Fibroblast of pulmonary artery (primary cell): ENCODE results near the gene CHM.

Source experiments
- DNase-seq: peaks from one replicate; pipeline ENCODE4 v3.0.0-alpha.2; 2010; ENCODE audit warnings: low read depth
- H3K4me3 ChIP-seq: replicated peaks from 2 replicates; pipeline ENCODE4 v1.5.1; 2011; ENCODE audit warnings: low read depth, mild to moderate bottlenecking, control low read depth, low read length, moderate library complexity
- TF ChIP-seq, protein P1 (sequence below): IDR thresholded peaks from 2 replicates; pipeline ENCODE4 v1.5.1; 2011; ENCODE audit warnings: mild to moderate bottlenecking, control low read depth, low read length, inconsistent platforms; ENCODE audit errors: missing control alignments

CHM gene

DNA sequence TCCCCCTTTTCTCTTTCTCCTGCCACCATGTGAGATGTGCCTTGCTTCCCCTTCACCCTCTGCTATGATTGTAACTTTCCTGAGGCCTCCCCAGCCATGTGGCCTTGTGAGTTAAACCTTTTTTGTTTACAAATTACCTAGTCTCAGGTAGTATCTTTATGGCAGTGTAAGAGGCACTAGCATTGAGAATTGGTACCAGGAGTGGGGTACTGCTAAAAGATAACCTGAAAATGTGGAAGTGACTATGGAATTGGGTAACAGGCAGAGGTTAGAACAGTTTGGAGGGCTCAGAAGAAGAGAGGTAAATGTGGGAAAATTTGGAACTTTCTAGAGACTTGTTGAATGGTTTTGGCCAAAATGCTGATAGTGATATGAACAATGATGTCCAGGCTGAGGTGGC, 182.0 kb downstream of the CHM start:
- TF ChIP-seq, protein P1, sequence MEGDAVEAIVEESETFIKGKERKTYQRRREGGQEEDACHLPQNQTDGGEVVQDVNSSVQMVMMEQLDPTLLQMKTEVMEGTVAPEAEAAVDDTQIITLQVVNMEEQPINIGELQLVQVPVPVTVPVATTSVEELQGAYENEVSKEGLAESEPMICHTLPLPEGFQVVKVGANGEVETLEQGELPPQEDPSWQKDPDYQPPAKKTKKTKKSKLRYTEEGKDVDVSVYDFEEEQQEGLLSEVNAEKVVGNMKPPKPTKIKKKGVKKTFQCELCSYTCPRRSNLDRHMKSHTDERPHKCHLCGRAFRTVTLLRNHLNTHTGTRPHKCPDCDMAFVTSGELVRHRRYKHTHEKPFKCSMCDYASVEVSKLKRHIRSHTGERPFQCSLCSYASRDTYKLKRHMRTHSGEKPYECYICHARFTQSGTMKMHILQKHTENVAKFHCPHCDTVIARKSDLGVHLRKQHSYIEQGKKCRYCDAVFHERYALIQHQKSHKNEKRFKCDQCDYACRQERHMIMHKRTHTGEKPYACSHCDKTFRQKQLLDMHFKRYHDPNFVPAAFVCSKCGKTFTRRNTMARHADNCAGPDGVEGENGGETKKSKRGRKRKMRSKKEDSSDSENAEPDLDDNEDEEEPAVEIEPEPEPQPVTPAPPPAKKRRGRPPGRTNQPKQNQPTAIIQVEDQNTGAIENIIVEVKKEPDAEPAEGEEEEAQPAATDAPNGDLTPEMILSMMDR, result no peak

DNA sequence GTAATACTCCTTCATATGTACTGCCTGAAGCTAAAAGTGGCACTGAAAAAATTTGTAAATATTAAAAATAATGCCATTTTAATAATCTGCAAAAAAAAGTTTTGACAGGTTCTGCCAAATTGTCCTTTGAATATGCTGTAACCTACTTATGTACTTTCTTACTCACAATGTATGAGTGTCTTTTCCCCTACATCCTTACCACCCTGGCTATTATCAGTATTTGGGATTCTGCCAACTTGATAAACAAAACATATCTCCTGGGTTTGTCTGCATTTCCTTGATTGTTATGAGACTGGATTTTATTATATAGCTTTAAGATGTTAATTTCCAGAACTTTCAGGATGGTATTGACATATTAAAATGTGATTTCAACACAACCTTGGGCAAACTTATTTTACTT, 187.9 kb downstream of the CHM start:
- TF ChIP-seq, protein P1, result no peak
- peak; percentile 0 for DNase-seq
- no peak overlapping the region for H3K4me3 ChIP-seq

More for the DNA sequence above, 182.0 kb downstream of the CHM start:
- DNase-seq, result no peak
- H3K4me3 ChIP-seq, result no peak overlapping the region

DNA sequence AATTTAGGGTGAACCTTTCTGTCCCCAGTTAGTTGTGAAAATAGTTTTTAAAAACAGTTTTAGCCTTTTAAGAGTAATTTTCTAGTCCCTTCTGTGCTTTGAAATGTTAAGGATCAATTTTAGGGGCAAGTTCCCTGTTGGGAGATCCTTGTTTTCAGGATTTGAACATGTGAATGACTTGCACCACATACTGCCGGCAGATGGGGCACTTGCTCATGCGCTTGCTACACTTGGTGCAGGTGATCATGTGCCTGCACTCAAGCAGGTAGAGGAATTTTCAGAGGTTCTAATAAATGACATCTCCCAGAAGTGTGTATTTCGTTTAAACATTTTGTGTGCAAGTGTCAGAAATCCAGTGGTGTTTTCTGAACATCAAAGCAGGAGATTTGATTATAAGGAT, 195.9 kb downstream of the CHM start:
- DNase-seq, result peak; percentile 8
- no peak overlapping the region for H3K4me3 ChIP-seq
- TF ChIP-seq, protein P1, result peak; percentile 40

DNA sequence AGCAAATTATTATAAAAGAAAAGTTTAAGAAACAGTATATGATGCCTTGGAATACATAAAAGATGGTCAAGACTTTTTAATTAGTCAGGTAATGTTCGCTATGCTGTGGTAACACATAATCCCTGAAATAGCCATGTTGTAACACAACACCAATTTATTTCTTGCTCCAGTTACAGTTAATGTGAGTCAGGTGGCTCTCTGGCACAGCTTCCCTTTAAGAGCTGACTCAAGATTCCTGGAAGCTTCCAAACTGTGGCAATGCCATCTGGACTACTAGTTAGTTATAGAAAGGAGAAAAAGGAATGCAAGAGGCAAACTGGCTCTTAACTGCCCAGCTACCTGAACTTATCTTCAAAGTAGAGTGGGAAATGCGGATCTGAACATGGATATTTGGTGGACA, 210.5 kb downstream of the CHM start:
- DNase-seq, result peak; percentile 0
- H3K4me3 ChIP-seq, result no peak overlapping the region
- TF ChIP-seq, protein P1, result no peak

DNA sequence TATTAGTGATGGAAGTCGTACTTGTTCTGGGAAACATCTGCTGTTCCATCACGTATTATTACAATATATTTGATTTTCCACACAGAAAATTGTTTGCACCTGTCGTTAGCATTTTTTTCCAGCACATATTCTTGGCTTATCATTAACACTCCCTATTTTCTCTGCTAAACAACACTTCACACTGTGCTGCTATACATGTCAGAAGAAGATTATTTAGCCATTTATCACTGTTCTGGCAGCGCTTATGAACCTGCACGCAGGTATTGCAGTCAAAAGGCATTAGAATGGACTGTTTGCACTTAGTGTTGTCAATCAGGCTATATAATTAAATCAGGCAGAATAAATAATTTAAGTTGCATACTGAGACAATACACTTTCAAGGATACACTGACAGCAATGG, 218.6 kb downstream of the CHM start:
- TF ChIP-seq, protein P1, result no peak
- no peak for DNase-seq
- no peak overlapping the region for H3K4me3 ChIP-seq

DNA sequence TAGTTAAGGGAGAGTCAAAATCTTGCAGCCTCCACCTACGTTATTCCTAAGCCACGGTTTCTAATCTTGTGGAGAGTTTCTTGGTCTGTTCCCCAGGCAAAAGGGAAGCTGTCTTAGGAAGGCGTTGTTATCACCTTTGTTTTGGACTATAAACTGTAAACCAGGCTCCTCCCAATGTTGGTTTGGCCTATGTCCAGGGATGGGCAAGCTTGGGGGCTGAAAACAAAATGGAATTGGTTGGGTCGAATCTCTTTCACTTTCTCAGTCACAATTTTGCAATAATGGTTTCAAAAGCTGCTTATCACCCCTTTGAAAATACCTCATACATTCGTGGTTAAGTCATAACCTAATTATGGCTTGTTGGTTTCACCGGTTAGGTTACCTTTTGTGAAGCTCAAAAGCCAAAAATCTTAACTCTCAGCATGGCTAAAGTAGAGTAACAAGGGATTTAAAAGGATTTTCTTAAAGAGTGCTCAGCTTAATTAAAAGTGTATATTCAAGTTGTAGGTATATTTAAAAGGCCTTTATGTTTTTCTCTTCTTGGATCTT, 232.1 kb downstream of the CHM start:
- H3K4me3 ChIP-seq, result no peak overlapping the region
- TF ChIP-seq, protein P1, result no peak
- DNase-seq, result no peak
